ENCODE measurements around the gene MCC.

- no peak for TF ChIP-seq POLR2A (IDR thresholded peaks at IDR 0.05)
- TF ChIP-seq CTCF (IDR thresholded peaks at IDR 0.05), result no peak
Observed at GRCh38 chr5:113236536-113237288, 251.5 kb downstream of the MCC start.
